ENCODE measurements around the gene E2F4.

The E2F4 gene

DNA sequence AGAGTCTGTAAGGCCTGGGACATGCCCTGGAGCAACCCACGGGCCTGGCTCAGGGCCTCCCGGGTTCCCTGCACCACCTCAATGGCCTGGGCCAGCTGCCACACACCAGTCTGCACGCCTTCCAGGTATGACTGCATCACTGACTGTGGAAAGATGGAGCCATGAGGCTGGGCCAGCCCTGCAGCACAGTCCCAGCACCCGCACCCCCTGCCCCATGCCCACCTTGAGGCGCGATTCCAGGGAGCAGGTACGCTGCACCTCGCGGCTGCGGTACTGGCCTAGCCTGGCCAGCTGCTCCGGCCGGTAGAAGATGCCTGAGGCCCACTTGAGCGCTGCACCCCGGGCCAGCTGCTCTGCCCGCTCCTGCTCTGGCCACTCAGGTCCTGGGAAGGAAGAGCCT is 3.2 kb upstream of the E2F4 start:
- H3K36me3 Mint-ChIP-seq (ENCODE audit: low read depth) = peaks cover 6% of the 10 kb centered on the region
- peaks cover 26% of the 10 kb centered on the region for H3K4me1 Mint-ChIP-seq (ENCODE audit: low read depth)
- peaks cover 8% of the 10 kb centered on the region for H3K27me3 Mint-ChIP-seq (ENCODE audit: low read depth)
- no peak overlapping the region for H3K27ac Mint-ChIP-seq
- H3K9me3 Mint-ChIP-seq = no peaks in the 10 kb centered on the region
- H3K4me3 Mint-ChIP-seq = no peak overlapping the region

DNA sequence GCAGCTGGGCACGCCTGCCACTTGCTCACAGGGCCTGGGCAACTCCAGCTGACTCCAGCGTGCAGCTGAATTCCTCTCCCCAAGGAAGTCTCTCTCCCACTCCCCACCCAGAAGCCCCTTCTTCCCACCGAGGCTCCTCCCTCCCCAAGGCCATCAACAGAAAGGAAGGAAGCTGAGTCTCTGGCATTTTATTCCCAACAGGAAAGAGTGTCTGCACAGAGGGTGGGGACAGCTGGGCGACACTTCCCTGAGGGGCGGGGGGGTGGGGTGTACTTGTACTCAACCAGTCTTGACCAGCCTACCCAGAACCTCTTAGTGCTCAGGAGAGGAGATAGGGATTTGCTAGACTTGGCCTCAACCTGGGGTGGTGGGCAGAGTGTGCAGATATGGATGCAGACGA is 1.9 kb upstream of the E2F4 start, which contains the start of gene EXOC3L1:
Gene EXOC3L1, minus strand, starts transcription at position 96 of the 400 bp plus-strand sequence. CDS start 460 bp downstream, outside the sequence.
- H3K9me3 Mint-ChIP-seq = no peaks in the 10 kb centered on the region
- H3K27ac Mint-ChIP-seq = no peak within 1 kb of the TSS
- peaks cover 17% of the 10 kb centered on the region for H3K36me3 Mint-ChIP-seq (ENCODE audit: low read depth)
- H3K27me3 Mint-ChIP-seq (ENCODE audit: low read depth) = peaks cover 8% of the 10 kb centered on the region
- H3K4me3 Mint-ChIP-seq = no peak within 1 kb of the TSS
- H3K4me1 Mint-ChIP-seq (ENCODE audit: low read depth) = peaks cover 29% of the 10 kb centered on the region

DNA sequence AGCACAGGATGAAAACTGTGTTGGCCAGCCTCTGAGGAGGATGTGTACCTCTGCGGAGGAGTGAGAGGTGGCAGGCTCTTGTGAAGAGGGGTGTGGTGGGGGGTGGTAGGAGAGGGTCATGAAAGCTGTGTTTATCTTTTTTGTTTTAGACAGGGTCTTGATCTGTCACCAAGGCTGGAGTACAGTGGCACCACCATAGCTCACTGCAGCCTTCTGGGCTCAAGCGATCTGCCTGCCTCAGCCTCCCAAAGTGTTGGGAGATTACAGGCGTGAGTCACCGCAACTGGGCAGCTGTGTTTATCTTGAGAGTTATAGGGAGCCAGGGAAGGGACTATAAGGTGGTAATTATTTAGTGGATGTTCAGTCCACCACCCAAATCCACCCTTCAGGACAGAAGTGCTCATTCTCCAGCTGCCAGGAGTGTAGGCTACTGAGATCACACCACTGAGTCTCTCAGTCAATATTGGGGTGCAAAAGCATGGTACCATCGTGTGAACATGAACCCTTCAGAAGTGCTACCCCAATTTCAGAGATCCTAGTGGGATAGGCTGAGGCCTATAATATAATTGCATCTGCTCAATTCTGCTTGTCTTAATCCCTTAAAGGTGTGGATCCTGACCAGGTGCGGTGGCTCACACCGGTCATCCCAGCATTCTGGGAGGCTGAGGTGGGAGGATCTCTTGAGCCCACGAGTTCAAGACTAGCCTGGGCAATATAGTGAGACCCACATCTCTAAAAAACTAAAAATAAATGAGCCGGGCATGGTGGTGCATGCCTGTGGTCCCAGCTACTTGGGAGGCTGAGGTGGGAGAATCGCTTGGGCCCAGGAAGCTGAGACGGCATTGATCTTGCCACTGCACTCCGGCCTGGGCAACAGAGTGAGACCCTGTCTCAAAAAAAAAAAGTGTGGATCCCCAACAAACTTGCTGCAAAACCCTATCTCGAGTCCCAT is 1.2 kb upstream of the E2F4 start:
- Mint-ChIP-seq H3K27ac (no peak overlapping the region), H3K27me3 (ENCODE audit: low read depth) (peaks cover under 1% of the 10 kb centered on the region), H3K9me3 (no peaks in the 10 kb centered on the region), H3K4me3 (peak overlapping the region; percentile 89), H3K4me1 (ENCODE audit: low read depth) (peaks cover 24% of the 10 kb centered on the region), H3K36me3 (ENCODE audit: low read depth) (peaks cover 22% of the 10 kb centered on the region)

DNA sequence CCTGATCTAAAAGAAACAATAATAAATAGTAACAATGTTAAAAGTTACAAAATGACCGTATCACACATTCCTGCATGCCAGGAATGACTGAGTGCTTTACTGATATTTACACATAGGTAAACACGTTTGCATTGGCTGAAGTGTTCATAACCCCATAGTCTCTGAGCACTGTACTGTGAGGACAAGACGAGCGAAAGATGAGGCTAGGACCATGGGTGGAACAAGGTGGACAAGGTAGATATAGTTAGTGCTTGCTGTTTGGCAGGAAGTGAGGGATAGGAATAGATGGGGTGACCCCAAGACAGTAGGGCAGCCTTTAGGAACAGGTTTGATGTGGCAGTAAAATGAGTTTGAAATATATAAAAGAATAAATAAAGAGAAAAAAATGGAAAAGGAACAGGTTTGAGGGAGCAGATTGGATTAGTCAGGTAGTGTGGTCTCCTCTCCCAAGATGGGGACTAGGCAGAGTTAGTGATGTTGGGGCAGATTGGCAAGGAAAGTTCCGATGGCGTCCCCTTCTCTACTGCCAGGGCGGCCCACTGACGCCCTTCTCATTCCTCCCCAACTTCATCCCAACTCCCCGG is 452 bp upstream of the E2F4 start:
- Mint-ChIP-seq H3K36me3 (ENCODE audit: low read depth) (peaks cover 29% of the 10 kb centered on the region), H3K9me3 (no peaks in the 10 kb centered on the region), H3K27me3 (ENCODE audit: low read depth) (no peaks in the 10 kb centered on the region), H3K4me1 (ENCODE audit: low read depth) (peaks cover 26% of the 10 kb centered on the region), H3K4me3 (peak overlapping the region; percentile 89), H3K27ac (peak overlapping the region; percentile 81)

DNA sequence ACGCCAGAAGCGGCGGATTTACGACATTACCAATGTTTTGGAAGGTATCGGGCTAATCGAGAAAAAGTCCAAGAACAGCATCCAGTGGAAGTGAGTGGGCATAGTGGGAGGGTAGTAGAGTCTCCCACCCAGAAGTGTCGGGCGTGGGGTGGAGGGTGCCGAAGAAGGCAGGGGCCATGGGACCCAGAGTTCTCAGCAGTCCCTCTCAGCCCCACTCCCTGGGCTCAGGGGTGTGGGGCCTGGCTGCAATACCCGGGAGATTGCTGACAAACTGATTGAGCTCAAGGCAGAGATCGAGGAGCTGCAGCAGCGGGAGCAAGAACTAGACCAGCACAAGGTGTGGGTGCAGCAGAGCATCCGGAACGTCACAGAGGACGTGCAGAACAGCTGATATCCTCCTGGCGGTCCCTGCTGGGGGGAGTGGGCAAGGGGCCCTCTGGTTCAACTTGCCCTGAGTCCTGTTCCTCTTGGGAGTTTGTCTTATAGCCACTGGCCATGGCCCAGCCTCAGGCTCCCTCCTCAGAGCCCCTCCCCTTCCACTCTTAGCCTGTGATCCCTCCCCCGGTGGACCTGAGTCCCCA is 916 bp downstream of the E2F4 start:
- Mint-ChIP-seq H3K9me3 (no peaks in the 10 kb centered on the region), H3K27ac (peak overlapping the region; percentile 82), H3K4me1 (ENCODE audit: low read depth) (peaks cover 29% of the 10 kb centered on the region), H3K36me3 (ENCODE audit: low read depth) (peaks cover 33% of the 10 kb centered on the region), H3K27me3 (ENCODE audit: low read depth) (no peaks in the 10 kb centered on the region), H3K4me3 (peak overlapping the region; percentile 89)

DNA sequence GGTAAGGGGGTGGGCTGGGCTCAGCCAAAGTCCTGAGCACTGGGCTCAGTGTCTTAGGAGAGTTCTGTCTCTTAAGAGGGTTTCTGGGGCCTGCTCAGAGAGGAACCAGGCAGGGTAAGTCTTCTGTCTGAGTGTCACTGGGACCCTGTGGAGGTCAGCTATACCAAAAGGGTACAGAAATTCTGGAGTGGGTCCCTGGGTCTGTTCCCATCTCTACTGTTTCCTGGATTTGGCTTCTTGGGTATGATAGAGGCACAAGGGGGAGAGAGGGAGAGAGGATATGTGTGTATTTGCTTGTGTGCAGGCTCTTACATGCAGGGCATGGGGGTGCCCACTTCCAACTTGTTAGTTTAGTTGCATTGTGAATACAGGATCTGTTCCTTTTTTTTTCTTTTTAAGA is 1.6 kb downstream of the E2F4 start:
- Mint-ChIP-seq H3K36me3 (ENCODE audit: low read depth) (peaks cover 38% of the 10 kb centered on the region), H3K4me1 (ENCODE audit: low read depth) (peaks cover 29% of the 10 kb centered on the region)

DNA sequence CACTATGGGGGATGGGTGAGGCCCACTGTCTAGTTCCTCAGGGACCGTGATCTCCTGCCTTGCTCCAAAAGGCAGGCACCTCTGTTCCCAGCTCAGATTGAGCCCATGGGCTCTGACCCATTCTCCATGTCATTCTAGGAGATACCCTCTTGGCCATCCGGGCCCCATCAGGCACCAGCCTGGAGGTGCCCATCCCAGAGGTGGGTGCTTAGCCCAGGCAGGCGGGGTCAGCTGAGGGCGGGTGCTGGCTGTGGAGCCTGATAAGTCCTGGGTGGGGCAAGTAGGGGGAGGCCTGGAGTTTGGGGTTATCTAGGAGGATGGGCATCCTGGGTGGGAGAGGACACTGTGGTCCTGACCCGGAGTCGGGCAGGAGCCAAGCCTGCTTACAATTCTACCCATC is 2.3 kb downstream of the E2F4 start:
- Mint-ChIP-seq H3K9me3 (no peaks in the 10 kb centered on the region), H3K36me3 (ENCODE audit: low read depth) (peaks cover 38% of the 10 kb centered on the region), H3K4me1 (ENCODE audit: low read depth) (peaks cover 29% of the 10 kb centered on the region), H3K27ac (peak overlapping the region; percentile 59), H3K4me3 (peak overlapping the region; percentile 89), H3K27me3 (ENCODE audit: low read depth) (no peaks in the 10 kb centered on the region)

More for the DNA sequence above, 1.6 kb downstream of the E2F4 start:
- no peaks in the 10 kb centered on the region for H3K27me3 Mint-ChIP-seq (ENCODE audit: low read depth)
- peak overlapping the region; percentile 59 for H3K27ac Mint-ChIP-seq
- H3K9me3 Mint-ChIP-seq = no peaks in the 10 kb centered on the region
- peak overlapping the region; percentile 89 for H3K4me3 Mint-ChIP-seq

DNA sequence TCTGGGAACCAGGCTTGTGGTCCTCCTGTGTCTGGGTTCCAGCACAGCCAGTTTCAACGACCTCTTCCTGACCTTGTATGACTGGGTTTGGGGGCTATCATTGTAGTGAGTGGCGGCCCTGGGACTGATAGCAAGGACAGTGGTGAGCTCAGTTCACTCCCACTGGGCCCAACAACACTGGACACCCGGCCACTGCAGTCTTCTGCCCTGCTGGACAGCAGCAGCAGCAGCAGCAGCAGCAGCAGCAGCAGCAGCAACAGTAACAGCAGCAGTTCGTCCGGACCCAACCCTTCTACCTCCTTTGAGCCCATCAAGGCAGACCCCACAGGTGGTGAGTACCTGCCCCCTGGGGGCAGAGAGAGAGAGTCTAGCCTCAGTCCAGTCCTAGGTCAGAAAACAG is 3.7 kb downstream of the E2F4 start:
- H3K27me3 Mint-ChIP-seq (ENCODE audit: low read depth) = no peaks in the 10 kb centered on the region
- H3K27ac Mint-ChIP-seq = no peak overlapping the region
- H3K4me3 Mint-ChIP-seq = no peak overlapping the region
- peaks cover 29% of the 10 kb centered on the region for H3K4me1 Mint-ChIP-seq (ENCODE audit: low read depth)
- H3K9me3 Mint-ChIP-seq = no peaks in the 10 kb centered on the region
- peaks cover 40% of the 10 kb centered on the region for H3K36me3 Mint-ChIP-seq (ENCODE audit: low read depth)

DNA sequence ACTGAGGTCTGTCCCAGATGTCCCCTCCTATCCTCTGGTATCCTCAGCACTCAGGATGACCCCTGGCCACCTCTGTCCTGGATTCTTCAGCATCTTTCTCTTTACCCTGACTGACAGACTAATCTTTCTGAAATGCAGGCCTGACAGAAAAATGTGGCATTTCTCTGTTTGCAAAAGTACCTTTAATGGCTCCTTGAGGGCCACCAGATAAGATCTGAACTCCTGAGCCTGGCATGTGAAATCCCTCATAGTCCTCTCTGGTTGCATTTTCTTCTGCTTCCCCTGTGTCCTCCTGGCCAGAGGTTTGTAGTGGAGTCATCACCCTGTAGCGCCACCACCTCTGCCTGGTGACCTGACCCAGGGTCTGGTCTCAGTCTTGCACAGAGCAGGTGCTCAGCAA is 4.9 kb downstream of the E2F4 start:
- H3K9me3 Mint-ChIP-seq = no peaks in the 10 kb centered on the region
- no peak overlapping the region for H3K4me3 Mint-ChIP-seq
- H3K27me3 Mint-ChIP-seq (ENCODE audit: low read depth) = no peaks in the 10 kb centered on the region
- peaks cover 40% of the 10 kb centered on the region for H3K36me3 Mint-ChIP-seq (ENCODE audit: low read depth)
- peaks cover 23% of the 10 kb centered on the region for H3K4me1 Mint-ChIP-seq (ENCODE audit: low read depth)
- no peak overlapping the region for H3K27ac Mint-ChIP-seq

DNA sequence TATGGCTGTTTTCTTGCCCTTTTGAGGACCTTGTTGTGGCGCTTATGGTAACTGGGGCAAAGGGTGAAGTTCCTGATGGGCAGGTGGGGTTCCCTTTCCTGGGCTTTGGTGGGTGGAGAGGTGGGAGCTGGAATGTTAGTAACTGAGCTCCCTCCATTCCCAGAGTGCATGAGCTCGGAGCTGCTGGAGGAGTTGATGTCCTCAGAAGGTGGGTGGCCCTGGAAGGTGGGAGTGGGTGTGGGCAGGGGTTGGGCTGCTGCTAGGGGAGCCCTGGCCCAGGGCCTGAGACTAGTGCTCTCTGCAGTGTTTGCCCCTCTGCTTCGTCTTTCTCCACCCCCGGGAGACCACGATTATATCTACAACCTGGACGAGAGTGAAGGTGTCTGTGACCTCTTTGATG is 5.7 kb downstream of the E2F4 start:
- Mint-ChIP-seq H3K4me3 (no peak overlapping the region), H3K9me3 (no peaks in the 10 kb centered on the region), H3K27me3 (ENCODE audit: low read depth) (no peaks in the 10 kb centered on the region), H3K36me3 (ENCODE audit: low read depth) (peaks cover 38% of the 10 kb centered on the region), H3K27ac (no peak overlapping the region), H3K4me1 (ENCODE audit: low read depth) (peaks cover 20% of the 10 kb centered on the region)

DNA sequence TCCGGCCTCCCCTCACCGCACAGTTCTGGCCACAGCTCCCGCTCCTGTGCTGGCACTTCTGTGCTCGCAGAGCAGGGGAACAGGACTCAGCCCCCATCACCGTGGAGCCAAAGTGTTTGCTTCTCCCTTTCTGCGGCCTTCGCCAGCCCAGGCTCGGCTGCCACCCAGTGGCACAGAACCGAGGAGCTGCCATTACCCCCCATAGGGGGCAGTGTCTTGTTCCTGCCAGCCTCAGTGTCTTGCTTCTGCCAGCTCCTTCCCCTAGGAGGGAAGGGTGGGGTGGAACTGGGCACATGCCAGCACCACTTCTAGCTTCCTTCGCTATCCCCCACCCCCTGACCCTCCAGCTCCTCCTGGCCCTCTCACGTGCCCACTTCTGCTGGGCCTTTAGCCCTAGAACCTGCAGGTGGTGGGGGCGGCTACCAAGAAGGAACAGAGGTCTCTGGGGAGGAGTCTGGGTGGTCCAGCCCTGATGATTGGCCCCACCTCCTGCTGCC is 6.3 kb downstream of the E2F4 start:
- H3K4me3 Mint-ChIP-seq = no peak overlapping the region
- peaks cover 17% of the 10 kb centered on the region for H3K4me1 Mint-ChIP-seq (ENCODE audit: low read depth)
- H3K27ac Mint-ChIP-seq = no peak overlapping the region
- no peaks in the 10 kb centered on the region for H3K9me3 Mint-ChIP-seq
- peaks cover 36% of the 10 kb centered on the region for H3K36me3 Mint-ChIP-seq (ENCODE audit: low read depth)
- H3K27me3 Mint-ChIP-seq (ENCODE audit: low read depth) = no peaks in the 10 kb centered on the region

DNA sequence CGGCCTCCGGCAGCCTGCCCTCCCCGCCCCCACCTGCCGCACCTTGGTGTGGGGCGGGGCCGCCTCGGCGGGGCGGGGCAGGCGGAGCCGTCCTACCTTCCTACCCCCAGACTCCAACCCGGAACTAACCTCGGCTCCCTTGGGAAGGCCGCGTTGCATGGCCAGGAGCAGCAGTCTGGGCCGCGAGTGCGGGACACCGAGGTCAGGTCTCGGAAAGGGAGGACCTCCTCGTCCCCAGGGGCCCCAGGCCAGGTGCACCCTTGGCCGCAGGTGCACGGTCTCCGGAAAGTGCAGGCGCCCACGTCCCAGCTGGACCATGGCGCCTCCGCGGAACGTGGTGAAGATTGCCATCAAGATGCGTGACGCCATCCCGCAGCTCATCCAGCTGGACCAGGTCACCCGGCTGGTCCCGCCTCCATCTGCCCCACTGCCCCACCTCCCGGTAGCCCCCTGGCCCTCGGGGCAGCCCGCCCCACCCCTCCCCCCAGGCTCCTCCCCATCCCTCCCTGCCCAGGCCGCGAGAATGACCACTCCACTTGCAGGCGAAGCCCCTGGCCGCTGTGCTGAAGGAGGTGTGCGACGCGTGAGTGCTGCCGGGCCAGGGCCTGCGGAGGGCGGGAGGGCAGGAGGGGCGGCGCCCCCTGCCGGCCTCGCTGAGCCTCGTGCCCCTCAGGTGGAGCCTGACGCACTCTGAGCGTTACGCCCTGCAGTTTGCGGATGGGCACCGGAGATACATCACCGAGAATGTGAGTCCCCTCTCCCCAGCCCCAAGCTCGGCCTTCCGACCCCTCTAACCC is 7.3 kb downstream of the E2F4 start, which contains the start of gene ELMO3:
Gene ELMO3, plus strand, starts transcription at position 121 of the 797 bp plus-strand sequence. Its CDS starts 196 bp downstream, at position 317.
- Mint-ChIP-seq H3K36me3 (ENCODE audit: low read depth) (peaks cover 32% of the 10 kb centered on the region), H3K9me3 (no peaks in the 10 kb centered on the region), H3K27me3 (ENCODE audit: low read depth) (no peaks in the 10 kb centered on the region), H3K27ac (no peak within 1 kb of the TSS), H3K4me1 (ENCODE audit: low read depth) (peaks cover 8% of the 10 kb centered on the region), H3K4me3 (no peak within 1 kb of the TSS)

DNA sequence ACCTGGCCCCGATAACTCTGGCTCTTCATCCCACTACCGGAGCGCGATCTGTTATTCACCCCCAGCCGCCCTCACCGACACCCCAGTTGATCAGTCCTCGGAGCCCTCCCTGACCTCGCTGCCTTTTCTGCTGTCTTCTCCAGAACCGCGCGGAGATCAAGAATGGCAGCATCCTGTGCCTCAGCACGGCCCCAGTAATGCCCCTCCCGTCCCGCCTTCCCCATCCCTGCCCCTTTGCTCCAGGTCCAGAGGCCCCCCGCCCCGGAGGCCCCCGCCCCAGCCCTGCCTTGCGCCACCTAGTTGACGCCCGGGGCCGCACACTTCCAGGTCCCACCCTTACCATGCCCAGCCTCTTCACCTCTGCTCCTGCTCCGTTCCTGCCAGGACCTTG is 7.8 kb downstream of the E2F4 start:
- Mint-ChIP-seq H3K9me3 (no peaks in the 10 kb centered on the region), H3K4me1 (ENCODE audit: low read depth) (peaks cover 8% of the 10 kb centered on the region), H3K4me3 (no peak overlapping the region), H3K27me3 (ENCODE audit: low read depth) (no peaks in the 10 kb centered on the region), H3K36me3 (ENCODE audit: low read depth) (peaks cover 27% of the 10 kb centered on the region), H3K27ac (no peak overlapping the region)

DNA sequence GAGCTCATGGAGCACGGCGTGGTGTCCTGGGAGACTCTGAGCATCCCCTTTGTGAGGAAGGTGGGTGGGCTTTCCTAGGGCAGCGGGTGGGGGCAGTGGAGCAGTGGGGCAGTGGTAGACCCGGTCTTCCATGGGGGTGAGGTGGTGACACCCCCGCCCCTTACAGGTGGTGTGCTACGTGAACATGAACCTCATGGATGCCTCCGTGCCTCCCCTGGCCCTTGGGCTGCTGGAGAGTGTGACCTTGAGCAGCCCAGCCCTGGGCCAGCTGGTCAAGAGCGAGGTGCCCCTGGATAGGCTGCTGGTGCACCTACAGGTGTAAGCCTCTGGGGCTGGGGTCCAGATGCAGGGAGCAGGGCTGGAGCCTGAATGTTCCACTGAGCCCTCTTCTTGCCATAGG is 8.5 kb downstream of the E2F4 start:
- Mint-ChIP-seq H3K36me3 (ENCODE audit: low read depth) (peaks cover 20% of the 10 kb centered on the region), H3K9me3 (no peaks in the 10 kb centered on the region), H3K27ac (no peak overlapping the region), H3K4me1 (ENCODE audit: low read depth) (peaks cover 8% of the 10 kb centered on the region), H3K4me3 (no peak overlapping the region), H3K27me3 (ENCODE audit: low read depth) (no peaks in the 10 kb centered on the region)
